ENCODE measurements around the gene RSL1D1.

- no peak for TF ChIP-seq CTCF (IDR thresholded peaks at IDR 0.05; ENCODE audit: borderline replicate concordance, extremely low read depth, low read length, poor library complexity, severe bottlenecking)
- TF ChIP-seq EZH2 (IDR thresholded peaks at IDR 0.05; ENCODE audit: borderline replicate concordance, low read depth, low read length, severe bottlenecking), result no peak
Measured at GRCh38 chr16:11876306-11876705, 25.0 kb upstream of the RSL1D1 start.
